Smooth muscle cell (in vitro differentiated cells): ENCODE data around the gene TPBGL. TPM values are rescaled to one million over a fixed set of nuclear protein-coding genes. Genes with fewer than 3 reads are reported as not detected.

Source experiments
- DNase-seq: peaks from one replicate; lab custom pipeline; 2025; ENCODE audit not compliant: unreplicated experiment; lab: John Stamatoyannopoulos, UW
- H2AFZ ChIP-seq: fragments of 200-600 bp; sonication (generic); 2 replicates; pipeline ENCODE4 v1.6.0; 2016; ENCODE audit warnings: antibody characterized with exemption, low read depth, mild to moderate bottlenecking
- H3F3A ChIP-seq: fragments of 200-600 bp; sonication (generic); 2 replicates; pipeline ENCODE4 v1.6.0; 2017; ENCODE audit warnings: antibody characterized with exemption, low read depth
- H3K27ac ChIP-seq: fragments of 200-600 bp; sonication (generic); 2 replicates; pipeline ENCODE4 v1.5.1; 2016; ENCODE audit warnings: low read depth, mild to moderate bottlenecking
- H3K27me3 ChIP-seq: fragments of 200-600 bp; sonication (generic); 2 replicates; pipeline ENCODE4 v1.6.1; 2016; ENCODE audit warnings: low read depth, mild to moderate bottlenecking
- H3K36me3 ChIP-seq: fragments of 200-600 bp; sonication (generic); 2 replicates; pipeline ENCODE4 v1.5.1; 2016; ENCODE audit warnings: low read depth
- H3K4me1 ChIP-seq: fragments of 200-600 bp; sonication (generic); 2 replicates; pipeline ENCODE4 v1.5.1; 2016; ENCODE audit warnings: low read depth
- H3K4me2 ChIP-seq: fragments of 200-600 bp; sonication (generic); 2 replicates; pipeline ENCODE4 v1.6.0; 2016; ENCODE audit warnings: mild to moderate bottlenecking
- H3K4me3 ChIP-seq: fragments of 200-600 bp; sonication (generic); 2 replicates; pipeline ENCODE4 v1.5.1; 2016; ENCODE audit warnings: mild to moderate bottlenecking
- H3K79me2 ChIP-seq: fragments of 200-600 bp; sonication (generic); 2 replicates; pipeline ENCODE4 v1.6.0; 2016; ENCODE audit warnings: low read depth, mild to moderate bottlenecking
- H3K9ac ChIP-seq: fragments of 200-600 bp; sonication (generic); 2 replicates; pipeline ENCODE4 v1.6.0; 2016; ENCODE audit warnings: low read depth
- H3K9me3 ChIP-seq: fragments of 200-600 bp; sonication (generic); replicated peaks from 2 replicates; pipeline ENCODE4 v1.5.1; 2016; ENCODE audit warnings: low read depth
- H4K20me1 ChIP-seq: fragments of 200-600 bp; sonication (generic); 2 replicates; pipeline ENCODE4 v1.6.0; 2016; ENCODE audit warnings: low read depth
- CTCF ChIP-seq: fragments of 200-600 bp; sonication (generic); IDR thresholded peaks from 2 replicates; pipeline ENCODE4 v1.5.1; 2017; ENCODE audit warnings: borderline replicate concordance, mild to moderate bottlenecking, antibody characterized with exemption; ENCODE audit not compliant: insufficient read depth, poor library complexity, severe bottlenecking
- WGBS: methylation state at CpG from one replicate; pipeline ENCODE4 v1.1.7; 2016; ENCODE audit warnings: low lambda C conversion rate; 5-methylcytosine and 5-hydroxymethylcytosine counted together
- polyA plus RNA-seq: library from polyadenylated mRNA; unstranded; fragments of >200 nt; fragmentation: Nextera tagmentation; extraction: Ambion mirVana; gene quantifications from 2 replicates; pipeline ENCODE4 v1.2.1, GENCODE V29; 2016
- total RNA-seq: library from RNA; depleted of rRNA; stranded (reverse); fragments of >200 nt; gene quantifications from 2 replicates; pipeline ENCODE4 v1.2.3, GENCODE V29; 2014

TPBGL gene
- total and polyA plus RNA-seq, 2 experiments from 2014 or later: 0.62 to 0.81 TPM

DNA sequence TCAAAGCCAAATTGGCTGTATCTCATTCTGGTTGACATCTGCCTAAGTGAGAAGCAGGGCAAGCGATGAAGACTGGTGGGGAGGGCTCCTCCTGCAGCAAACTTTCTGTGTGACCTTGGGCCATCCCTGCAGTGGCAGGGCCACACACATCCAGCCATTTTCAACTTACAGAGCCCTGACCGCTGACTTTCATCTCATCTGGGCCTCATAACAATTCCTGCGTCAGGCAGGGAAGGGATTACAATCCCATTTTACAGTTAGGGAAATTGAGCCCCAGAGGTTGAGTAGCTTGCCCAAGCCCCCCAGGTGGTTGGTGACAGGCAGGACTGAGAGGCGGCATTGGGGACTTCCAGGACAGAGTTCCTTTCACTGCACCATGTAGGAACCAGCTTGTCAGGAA lies 21.9 kb downstream of the TPBGL start:
- Histone ChIP-seq H3K36me3 (no peaks in the 10 kb centered on the region), H3K9me3 (no peaks in the 10 kb centered on the region), H3K4me1 (no peaks in the 10 kb centered on the region), H3K4me2 (no peak overlapping the region), H3K27me3 (no peaks in the 10 kb centered on the region), H2AFZ (no peak overlapping the region), H3K4me3 (no peak overlapping the region), H4K20me1 (no peaks in the 10 kb centered on the region), H3K79me2 (no peaks in the 10 kb centered on the region), H3K27ac (no peak overlapping the region), H3K9ac (no peak overlapping the region), H3F3A (no peaks in the 10 kb centered on the region)
- DNase-seq: no peak
- no peak for TF ChIP-seq CTCF
- 94% methylated on average over 4 of the region's 4 CpGs for WGBS

DNA sequence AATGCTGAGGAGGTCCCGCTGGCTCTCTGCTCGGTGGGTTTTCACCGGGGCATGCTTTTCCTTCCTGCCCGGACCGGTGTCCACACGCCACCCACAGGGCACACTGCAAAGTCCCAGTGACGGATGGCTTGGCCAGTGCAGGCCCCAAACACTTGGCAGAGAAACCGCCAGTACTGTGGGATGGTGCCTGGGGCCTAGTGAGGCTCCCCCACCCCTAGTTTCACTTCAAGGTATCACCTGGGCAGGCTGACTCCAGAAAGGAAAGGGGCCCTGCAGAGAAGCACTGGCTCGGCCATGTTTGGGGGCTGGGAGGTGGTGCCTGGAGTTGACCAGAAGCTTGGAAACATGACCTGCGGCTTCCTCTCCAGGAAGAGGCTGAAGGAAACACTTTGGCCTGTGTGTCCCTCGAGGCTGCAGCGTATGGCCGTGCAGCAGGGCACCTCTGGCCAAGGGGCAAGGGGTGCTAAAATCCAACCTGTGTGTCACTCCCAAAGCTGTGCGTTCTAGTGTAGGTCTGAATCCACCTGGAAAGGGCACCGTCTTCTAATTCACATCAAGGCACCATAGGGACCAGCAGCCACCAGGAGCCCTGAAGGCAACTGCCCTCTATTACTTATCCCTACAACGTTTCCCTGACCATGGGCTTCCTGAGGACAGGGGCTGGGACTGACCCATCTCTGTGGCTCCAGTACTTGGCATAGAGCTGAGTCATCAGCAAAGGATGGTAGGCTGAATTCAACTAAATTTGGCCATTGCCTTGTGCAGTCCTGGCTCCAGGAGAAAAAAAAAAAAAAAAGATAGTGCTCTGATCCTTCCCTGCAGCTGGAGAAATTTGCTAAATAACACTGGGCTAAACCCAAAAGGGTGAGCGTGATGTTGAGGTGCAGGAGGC lies 22.6 kb downstream of the TPBGL start:
- H3K27me3 ChIP-seq: no peaks in the 10 kb centered on the region
- no peak overlapping the region for H3K27ac ChIP-seq
- no peak overlapping the region for H3K4me3 ChIP-seq
- 90% methylated on average over 17 of the region's 17 CpGs for WGBS
- no peaks in the 10 kb centered on the region for H3K4me1 ChIP-seq
- H2AFZ ChIP-seq: no peak overlapping the region
- DNase-seq: no peak
- no peak for TF ChIP-seq CTCF
- no peaks in the 10 kb centered on the region for H4K20me1 ChIP-seq
- H3K9ac ChIP-seq: no peak overlapping the region
- no peaks in the 10 kb centered on the region for H3F3A ChIP-seq
- H3K4me2 ChIP-seq: no peak overlapping the region
- no peaks in the 10 kb centered on the region for H3K36me3 ChIP-seq
- H3K79me2 ChIP-seq: no peaks in the 10 kb centered on the region
- H3K9me3 ChIP-seq: no peaks in the 10 kb centered on the region

DNA sequence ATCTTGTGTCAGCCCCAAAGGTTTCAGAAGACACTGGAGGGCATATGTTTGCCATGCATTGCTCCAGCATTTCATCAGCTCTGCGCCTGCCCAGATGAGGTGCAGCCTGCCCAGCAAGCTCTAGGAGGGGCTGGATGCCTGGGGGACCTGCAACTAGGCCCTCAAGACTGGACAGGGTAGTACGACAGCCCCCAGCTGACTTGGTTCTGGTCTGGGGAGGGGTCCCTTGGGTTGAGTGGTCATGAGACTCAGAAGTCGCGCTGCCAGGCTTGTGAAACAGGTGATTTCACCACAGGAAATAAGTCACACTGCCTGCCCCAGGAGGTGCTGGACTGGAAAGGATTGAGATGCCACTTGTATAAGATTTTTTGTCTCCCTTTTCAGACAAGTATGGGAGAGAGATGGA lies 23.4 kb downstream of the TPBGL start:
- Histone ChIP-seq H3K4me1 (no peaks in the 10 kb centered on the region), H4K20me1 (no peaks in the 10 kb centered on the region), H3K27me3 (no peaks in the 10 kb centered on the region), H2AFZ (no peak overlapping the region), H3K79me2 (no peaks in the 10 kb centered on the region), H3F3A (no peaks in the 10 kb centered on the region), H3K4me3 (no peak overlapping the region), H3K4me2 (no peak overlapping the region), H3K27ac (no peak overlapping the region), H3K9me3 (no peaks in the 10 kb centered on the region), H3K36me3 (no peaks in the 10 kb centered on the region), H3K9ac (no peak overlapping the region)
- TF ChIP-seq CTCF: no peak
- 88% methylated on average over 4 of the region's 4 CpGs for WGBS
- DNase-seq: no peak

- H3K79me2 ChIP-seq: no peaks in the 10 kb centered on the region
- H3K4me3 ChIP-seq: no peak overlapping the region
- H4K20me1 ChIP-seq: no peaks in the 10 kb centered on the region
- no peak overlapping the region for H3K27ac ChIP-seq
- H3K9me3 ChIP-seq: no peaks in the 10 kb centered on the region
- H3K4me2 ChIP-seq: no peak overlapping the region
- no peak for DNase-seq
- no peaks in the 10 kb centered on the region for H3K27me3 ChIP-seq
- no peak overlapping the region for H2AFZ ChIP-seq
- TF ChIP-seq CTCF: no peak
- H3F3A ChIP-seq: no peaks in the 10 kb centered on the region
- H3K4me1 ChIP-seq: no peaks in the 10 kb centered on the region
- no peak overlapping the region for H3K9ac ChIP-seq
- no peaks in the 10 kb centered on the region for H3K36me3 ChIP-seq
These were observed 23.8 kb downstream of the TPBGL start for GRCh38 chr11:75264356-75264755.
